Progenitor cell of endocrine pancreas (in vitro differentiated cells): Measurements from ENCODE around the gene PPA2. TPM values are rescaled to one million over a fixed set of nuclear protein-coding genes. Genes with fewer than 3 reads are reported as not detected.

Experiments
- DNase-seq: peaks from one replicate; pipeline ENCODE4 v3.0.0; 2021; ENCODE audit warnings: low spot score; ENCODE audit not compliant: unreplicated experiment
- H3K27ac Mint-ChIP-seq: 2 replicates; pipeline ENCODE4 v1.8.0; 2021; ENCODE audit warnings: mild to moderate bottlenecking, moderate library complexity, mixed read lengths
- H3K27me3 Mint-ChIP-seq: 2 replicates; pipeline ENCODE4 v1.8.0; 2021; ENCODE audit warnings: mixed read lengths
- H3K36me3 Mint-ChIP-seq: 2 replicates; pipeline ENCODE4 v1.8.0; 2022; ENCODE audit warnings: mixed read lengths; ENCODE audit not compliant: insufficient read depth
- H3K4me1 Mint-ChIP-seq: 2 replicates; pipeline ENCODE4 v1.8.0; 2021; ENCODE audit warnings: low read depth, mixed read lengths
- H3K4me3 Mint-ChIP-seq: 2 replicates; pipeline ENCODE4 v1.8.0; 2021; ENCODE audit warnings: low read depth, mild to moderate bottlenecking, moderate library complexity, mixed read lengths
- H3K9me3 Mint-ChIP-seq: 2 replicates; pipeline ENCODE4 v1.8.0; 2021; ENCODE audit warnings: low read depth, mixed read lengths
- CTCF ChIP-seq: fragments of 200-600 bp; sonication (generic); IDR thresholded peaks from one replicate; pipeline ENCODE4 v1.5.0; 2021; ENCODE audit warnings: antibody characterized with exemption, mild to moderate bottlenecking; ENCODE audit not compliant: unreplicated experiment
- total RNA-seq: library from RNA; stranded (reverse); gene quantifications from 2 replicates; pipeline ENCODE4 v1.2.1, GENCODE V29; 2021

The PPA2 gene
- total RNA-seq, 1 donor from 2014 or later = 83.6 TPM

- no peaks in the 10 kb centered on the region for H3K9me3 Mint-ChIP-seq
- no peaks in the 10 kb centered on the region for H3K4me1 Mint-ChIP-seq
- H3K36me3 Mint-ChIP-seq = no peaks in the 10 kb centered on the region
- DNase-seq = no peak
- no peak for TF ChIP-seq CTCF
- H3K27ac Mint-ChIP-seq = no peak overlapping the region
- H3K4me3 Mint-ChIP-seq = no peak overlapping the region
- no peaks in the 10 kb centered on the region for H3K27me3 Mint-ChIP-seq
These were observed 128.0 kb downstream of the PPA2 start for GRCh38 chr4:105345838-105346237.

- Mint-ChIP-seq H3K27me3 (no peaks in the 10 kb centered on the region), H3K36me3 (no peaks in the 10 kb centered on the region), H3K27ac (no peak overlapping the region), H3K9me3 (no peaks in the 10 kb centered on the region), H3K4me3 (no peak overlapping the region), H3K4me1 (no peaks in the 10 kb centered on the region)
- no peak for DNase-seq
- TF ChIP-seq CTCF = no peak
These were observed 128.5 kb downstream of the PPA2 start for GRCh38 chr4:105345358-105345757.

GRCh38 chr4:105344141-105344540, 129.7 kb downstream of the PPA2 start:
- no peak overlapping the region for H3K4me3 Mint-ChIP-seq
- no peaks in the 10 kb centered on the region for H3K27me3 Mint-ChIP-seq
- H3K36me3 Mint-ChIP-seq = no peaks in the 10 kb centered on the region
- H3K27ac Mint-ChIP-seq = no peak overlapping the region
- no peak for TF ChIP-seq CTCF
- DNase-seq = no peak
- no peaks in the 10 kb centered on the region for H3K9me3 Mint-ChIP-seq
- H3K4me1 Mint-ChIP-seq = no peaks in the 10 kb centered on the region

GRCh38 chr4:105343146-105343931, 130.5 kb downstream of the PPA2 start:
- no peaks in the 10 kb centered on the region for H3K36me3 Mint-ChIP-seq
- no peaks in the 10 kb centered on the region for H3K27me3 Mint-ChIP-seq
- no peak overlapping the region for H3K27ac Mint-ChIP-seq
- no peak for DNase-seq
- no peak overlapping the region for H3K4me3 Mint-ChIP-seq
- TF ChIP-seq CTCF = no peak
- no peaks in the 10 kb centered on the region for H3K4me1 Mint-ChIP-seq
- no peaks in the 10 kb centered on the region for H3K9me3 Mint-ChIP-seq

- H3K4me3 Mint-ChIP-seq = no peak overlapping the region
- no peak overlapping the region for H3K27ac Mint-ChIP-seq
- TF ChIP-seq CTCF = no peak
- H3K4me1 Mint-ChIP-seq = no peaks in the 10 kb centered on the region
- DNase-seq = no peak
- no peaks in the 10 kb centered on the region for H3K27me3 Mint-ChIP-seq
- no peaks in the 10 kb centered on the region for H3K36me3 Mint-ChIP-seq
- no peaks in the 10 kb centered on the region for H3K9me3 Mint-ChIP-seq
These were observed 144.8 kb downstream of the PPA2 start for GRCh38 chr4:105329081-105329480.
